Upper lobe of left lung (tissue), 4 donors: Measurements from ENCODE around the gene DCDC2C.

ENCODE experiments used
- EP300 ChIP-seq, 4 donors: sonication (generic); formaldehyde crosslinking; IDR thresholded peaks; one replicate each; pipeline ENCODE4 v1.5.1; 2017; ENCODE audit warnings: antibody characterized with exemption in 4 of 4, control low read depth in 2 of 4
- POLR2AphosphoS5 ChIP-seq, 2 donors: sonication (generic); formaldehyde crosslinking; IDR thresholded peaks; one replicate each; pipeline ENCODE4 v1.5.1; 2017; ENCODE audit warnings: antibody characterized with exemption in 2 of 2
- TF ChIP-seq, protein P1 (sequence below), 6 experiments: fragments of 450-650 bp in 4 of 6; fragments of 200-600 bp in 2 of 6; sonication (generic) in 2 of 6; IDR thresholded peaks; one replicate each; pipeline ENCODE4 v1.5.1; 2016 to 2019; ENCODE audit warnings: antibody characterized with exemption in 6 of 6

DNA sequence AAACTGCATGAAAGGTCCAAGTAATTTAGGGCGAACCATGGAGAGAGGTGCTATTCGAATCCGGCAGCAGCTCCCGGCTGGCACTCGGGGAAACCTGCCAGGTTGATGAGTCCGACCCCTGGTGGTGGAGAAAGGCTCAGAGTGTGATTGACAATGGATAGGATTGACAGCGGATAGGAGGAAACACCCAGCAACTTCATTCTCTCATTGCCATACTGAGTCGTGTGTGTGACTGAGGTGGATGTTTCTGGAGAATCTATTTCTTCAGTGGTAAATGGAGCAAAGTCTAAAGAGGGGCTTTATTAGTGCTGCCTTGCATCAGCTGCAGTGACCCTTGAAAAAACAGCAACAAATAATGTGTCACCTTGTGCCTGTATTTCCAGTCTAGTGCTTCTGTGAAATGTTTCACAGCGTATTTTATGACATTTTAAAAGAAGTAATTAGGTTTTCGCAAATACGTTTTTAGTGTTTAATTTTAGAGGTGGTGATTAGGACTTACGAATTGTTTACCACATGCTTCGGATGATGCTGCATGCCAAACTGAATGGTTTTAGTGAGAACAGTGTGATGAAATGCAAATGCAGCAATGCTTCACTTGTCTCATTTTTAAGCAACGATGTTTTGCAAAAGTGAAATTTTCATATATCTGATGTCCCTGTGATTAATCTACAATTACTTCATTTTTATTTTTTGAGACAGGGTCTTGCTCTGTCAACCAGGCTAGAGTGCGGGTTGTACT lies 102.0 kb downstream of the DCDC2C start:
- TF ChIP-seq, protein P1, sequence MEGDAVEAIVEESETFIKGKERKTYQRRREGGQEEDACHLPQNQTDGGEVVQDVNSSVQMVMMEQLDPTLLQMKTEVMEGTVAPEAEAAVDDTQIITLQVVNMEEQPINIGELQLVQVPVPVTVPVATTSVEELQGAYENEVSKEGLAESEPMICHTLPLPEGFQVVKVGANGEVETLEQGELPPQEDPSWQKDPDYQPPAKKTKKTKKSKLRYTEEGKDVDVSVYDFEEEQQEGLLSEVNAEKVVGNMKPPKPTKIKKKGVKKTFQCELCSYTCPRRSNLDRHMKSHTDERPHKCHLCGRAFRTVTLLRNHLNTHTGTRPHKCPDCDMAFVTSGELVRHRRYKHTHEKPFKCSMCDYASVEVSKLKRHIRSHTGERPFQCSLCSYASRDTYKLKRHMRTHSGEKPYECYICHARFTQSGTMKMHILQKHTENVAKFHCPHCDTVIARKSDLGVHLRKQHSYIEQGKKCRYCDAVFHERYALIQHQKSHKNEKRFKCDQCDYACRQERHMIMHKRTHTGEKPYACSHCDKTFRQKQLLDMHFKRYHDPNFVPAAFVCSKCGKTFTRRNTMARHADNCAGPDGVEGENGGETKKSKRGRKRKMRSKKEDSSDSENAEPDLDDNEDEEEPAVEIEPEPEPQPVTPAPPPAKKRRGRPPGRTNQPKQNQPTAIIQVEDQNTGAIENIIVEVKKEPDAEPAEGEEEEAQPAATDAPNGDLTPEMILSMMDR (IDR thresholded peaks at IDR 0.05): peak in 3 of 6 experiments; percentile 6 to 29 (median 20)
- TF ChIP-seq POLR2AphosphoS5 (IDR thresholded peaks at IDR 0.05) (no peak), EP300 (IDR thresholded peaks at IDR 0.05) (no peak)
